DOHH2 (cell line): ENCODE results near the gene IREB2.

Experiments
- H3F3A ChIP-seq: fragments of 200-600 bp; sonication (generic), shearing (Covaris generic); 2 replicates; pipeline ENCODE4 v1.6.0; 2016; ENCODE audit warnings: antibody characterized with exemption, mild to moderate bottlenecking; ENCODE audit not compliant: control insufficient read depth, insufficient read depth
- H3K27ac ChIP-seq: fragments of 200-600 bp; sonication (generic); 2 replicates; pipeline ENCODE4 v1.5.1; 2014; ENCODE audit warnings: low read depth, mild to moderate bottlenecking, low read length, moderate library complexity
- H3K27me3 ChIP-seq: fragments of 200-600 bp; sonication (generic); 2 replicates; pipeline ENCODE4 v1.6.1; 2014; ENCODE audit warnings: mild to moderate bottlenecking, low read length, mixed read lengths; ENCODE audit not compliant: control insufficient read depth
- H3K36me3 ChIP-seq: fragments of 200-600 bp; sonication (generic); 2 replicates; pipeline ENCODE4 v1.6.1; 2014; ENCODE audit warnings: mild to moderate bottlenecking, low read length, moderate library complexity, mixed read lengths; ENCODE audit not compliant: control insufficient read depth
- H3K4me1 ChIP-seq: fragments of 200-600 bp; sonication (generic); 2 replicates; pipeline ENCODE4 v1.6.1; 2014; ENCODE audit warnings: mild to moderate bottlenecking, low read length, mixed read lengths; ENCODE audit not compliant: control insufficient read depth
- H3K4me2 ChIP-seq: fragments of 200-600 bp; sonication (generic); 2 replicates; pipeline ENCODE4 v1.6.0; 2014; ENCODE audit warnings: mild to moderate bottlenecking, low read length, moderate library complexity
- H3K4me3 ChIP-seq: fragments of 200-600 bp; sonication (generic); 2 replicates; pipeline ENCODE4 v1.5.1; 2014; ENCODE audit warnings: mild to moderate bottlenecking, low read length, mixed read lengths
- H3K79me2 ChIP-seq: fragments of 200-600 bp; sonication (generic); 2 replicates; pipeline ENCODE4 v1.6.1; 2014; ENCODE audit warnings: mild to moderate bottlenecking, low read length, mixed read lengths; ENCODE audit not compliant: control insufficient read depth
- H3K9me2 ChIP-seq: fragments of 200-600 bp; sonication (generic); replicated peaks from 2 replicates; pipeline ENCODE4 v1.6.1; 2014; ENCODE audit warnings: mild to moderate bottlenecking, low read length, mixed read lengths; ENCODE audit not compliant: control insufficient read depth
- H3K9me3 ChIP-seq: fragments of 200-600 bp; sonication (generic); 2 replicates; pipeline ENCODE4 v1.6.1; 2014; ENCODE audit warnings: antibody characterized with exemption, low read length, mixed read lengths; ENCODE audit not compliant: control insufficient read depth, insufficient read depth
- H4K20me1 ChIP-seq: fragments of 200-600 bp; sonication (generic); 2 replicates; pipeline ENCODE4 v1.6.0; 2014; ENCODE audit warnings: low read depth, mild to moderate bottlenecking, antibody characterized with exemption, low read length, moderate library complexity; ENCODE audit not compliant: control insufficient read depth, insufficient read depth
- EZH2phosphoT487 ChIP-seq: fragments of 200-600 bp; sonication (generic); IDR thresholded peaks from 2 replicates; pipeline ENCODE4 v1.6.1; 2017; ENCODE audit warnings: borderline replicate concordance, mild to moderate bottlenecking, antibody characterized with exemption, low read length, moderate library complexity, mixed read lengths
- TF ChIP-seq, protein P1 (sequence below): fragments of 200-600 bp; sonication (generic); IDR thresholded peaks from one replicate; pipeline ENCODE4 v1.5.1; 2014; ENCODE audit warnings: antibody characterized with exemption, mild to moderate bottlenecking, low read depth, low read length; ENCODE audit not compliant: poor library complexity, severe bottlenecking

Gene IREB2

DNA sequence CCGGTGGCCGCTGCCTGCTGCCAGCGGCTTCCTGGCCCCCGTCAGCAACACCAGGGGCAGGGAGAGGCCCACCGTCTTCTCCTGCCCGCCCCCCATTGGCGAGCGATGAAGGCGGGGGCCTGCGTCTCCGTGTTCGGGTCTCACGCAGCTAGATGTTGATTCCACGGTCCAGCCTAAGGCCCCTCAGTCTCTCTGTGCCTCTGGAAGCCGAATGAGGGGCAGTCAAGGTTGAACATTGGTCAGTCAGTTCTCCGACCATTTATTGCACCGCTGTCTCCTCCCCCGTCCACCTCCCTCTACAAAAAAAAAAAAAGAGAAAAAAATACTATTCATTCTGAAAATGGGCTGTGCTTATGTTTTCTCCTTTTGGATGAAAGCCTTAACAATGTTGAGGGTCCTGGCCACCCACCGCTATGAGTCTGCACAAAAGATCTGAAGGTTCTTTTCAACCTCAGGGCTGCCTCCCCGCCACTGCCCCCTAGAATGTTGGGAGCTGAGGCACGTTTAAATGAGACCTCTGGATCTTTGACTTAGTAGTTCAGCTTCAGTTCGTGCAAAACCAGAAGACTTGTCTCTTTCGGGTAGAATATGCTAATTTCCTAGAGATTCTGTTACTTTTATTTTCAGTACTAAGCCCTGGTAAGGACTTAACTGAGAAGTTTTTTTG lies 736 bp downstream of the IREB2 start:
- Histone ChIP-seq H3K79me2 (peaks cover 63% of the 10 kb centered on the region), H3K4me3 (peak overlapping the region; percentile 95), H3F3A (no peaks in the 10 kb centered on the region), H3K27me3 (no peaks in the 10 kb centered on the region), H3K4me2 (peak overlapping the region; percentile 76), H3K4me1 (peaks cover 30% of the 10 kb centered on the region), H3K27ac (peak overlapping the region; percentile 64), H3K9me2 (no peaks in the 10 kb centered on the region), H4K20me1 (peaks cover 9% of the 10 kb centered on the region; the same call in 1 of the 2 replicates), H3K9me3 (no peaks in the 10 kb centered on the region), H3K36me3 (peaks cover 52% of the 10 kb centered on the region)
- TF ChIP-seq, protein P1, sequence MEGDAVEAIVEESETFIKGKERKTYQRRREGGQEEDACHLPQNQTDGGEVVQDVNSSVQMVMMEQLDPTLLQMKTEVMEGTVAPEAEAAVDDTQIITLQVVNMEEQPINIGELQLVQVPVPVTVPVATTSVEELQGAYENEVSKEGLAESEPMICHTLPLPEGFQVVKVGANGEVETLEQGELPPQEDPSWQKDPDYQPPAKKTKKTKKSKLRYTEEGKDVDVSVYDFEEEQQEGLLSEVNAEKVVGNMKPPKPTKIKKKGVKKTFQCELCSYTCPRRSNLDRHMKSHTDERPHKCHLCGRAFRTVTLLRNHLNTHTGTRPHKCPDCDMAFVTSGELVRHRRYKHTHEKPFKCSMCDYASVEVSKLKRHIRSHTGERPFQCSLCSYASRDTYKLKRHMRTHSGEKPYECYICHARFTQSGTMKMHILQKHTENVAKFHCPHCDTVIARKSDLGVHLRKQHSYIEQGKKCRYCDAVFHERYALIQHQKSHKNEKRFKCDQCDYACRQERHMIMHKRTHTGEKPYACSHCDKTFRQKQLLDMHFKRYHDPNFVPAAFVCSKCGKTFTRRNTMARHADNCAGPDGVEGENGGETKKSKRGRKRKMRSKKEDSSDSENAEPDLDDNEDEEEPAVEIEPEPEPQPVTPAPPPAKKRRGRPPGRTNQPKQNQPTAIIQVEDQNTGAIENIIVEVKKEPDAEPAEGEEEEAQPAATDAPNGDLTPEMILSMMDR, result peak; percentile 46
- TF ChIP-seq EZH2phosphoT487, result no peak

DNA sequence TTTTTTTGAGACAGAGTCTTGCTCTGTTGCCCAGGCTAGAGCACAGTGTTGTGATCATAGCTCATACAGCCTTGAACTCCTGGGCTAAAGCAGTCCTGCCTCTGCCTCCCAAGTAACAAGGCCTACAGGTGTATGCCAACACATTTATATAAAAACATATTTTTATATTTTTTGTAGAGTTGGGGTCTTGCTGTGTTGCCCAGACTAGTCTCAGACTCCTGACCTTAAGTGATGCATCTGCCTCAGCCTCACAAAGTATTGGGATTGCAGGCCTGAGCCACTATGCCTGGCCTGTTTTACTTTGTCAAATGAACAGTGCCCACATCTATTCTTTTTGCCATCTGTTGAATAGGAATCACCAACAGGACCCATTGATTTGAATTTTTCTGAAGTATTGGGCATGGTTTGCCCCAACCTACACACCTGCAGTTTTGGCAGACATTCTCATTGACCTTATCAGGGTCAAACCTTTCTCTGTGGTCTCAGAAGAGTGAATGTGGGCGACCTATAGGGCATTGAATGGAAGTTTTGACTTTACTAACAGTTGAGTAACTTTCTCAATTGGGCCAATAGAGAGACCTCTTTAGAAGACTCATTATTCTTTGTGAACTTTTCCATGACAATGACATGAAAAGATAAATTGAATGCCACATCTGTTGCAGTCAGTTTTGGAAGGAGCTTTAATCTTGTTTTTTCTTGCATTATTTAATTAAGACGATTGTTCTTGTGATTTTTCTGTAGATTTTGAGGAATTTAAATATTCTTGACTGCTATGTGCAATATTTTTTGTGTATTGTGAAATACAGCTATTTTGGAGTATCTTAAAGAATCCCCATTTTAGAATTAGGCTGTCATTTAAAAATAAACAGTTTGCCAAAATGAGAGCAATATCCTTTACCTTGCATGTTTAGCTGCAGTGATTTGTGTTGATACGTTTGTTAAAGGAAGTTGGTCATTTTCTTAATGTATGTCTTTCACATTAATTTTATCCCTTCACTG lies 2.7 kb downstream of the IREB2 start:
- no peaks in the 10 kb centered on the region for H3K27me3 ChIP-seq
- no peak for TF ChIP-seq EZH2phosphoT487
- TF ChIP-seq, protein P1, result no peak
- H3F3A ChIP-seq, result no peaks in the 10 kb centered on the region
- no peaks in the 10 kb centered on the region for H3K9me2 ChIP-seq
- peaks cover 9% of the 10 kb centered on the region; the same call in 1 of the 2 replicates for H4K20me1 ChIP-seq
- no peak overlapping the region; the same call in 1 of the 2 replicates for H3K4me3 ChIP-seq
- peaks cover 69% of the 10 kb centered on the region for H3K36me3 ChIP-seq
- no peak overlapping the region for H3K27ac ChIP-seq
- peak overlapping the region; percentile 2 for H3K4me2 ChIP-seq
- H3K79me2 ChIP-seq, result peaks cover 81% of the 10 kb centered on the region
- peaks cover 24% of the 10 kb centered on the region for H3K4me1 ChIP-seq
- no peaks in the 10 kb centered on the region for H3K9me3 ChIP-seq

DNA sequence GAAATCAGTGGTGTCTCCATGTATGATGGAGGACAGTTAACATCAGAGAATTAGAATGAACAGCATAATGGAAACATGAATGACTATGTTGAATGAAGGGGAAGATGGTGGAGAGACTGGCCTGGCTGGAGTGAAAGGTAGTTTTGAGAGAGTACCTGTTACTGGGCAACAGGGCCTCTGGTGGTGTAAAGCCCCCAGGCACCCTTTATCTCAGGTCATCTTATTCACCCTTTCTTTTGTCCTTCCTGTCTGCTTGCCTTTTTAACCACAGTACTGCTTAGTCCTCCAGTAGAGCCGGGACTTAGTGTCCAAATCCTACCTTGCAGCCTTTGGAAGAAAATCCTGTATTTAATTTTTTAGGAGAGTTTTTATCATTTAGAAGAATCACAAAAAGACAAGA lies 6.2 kb downstream of the IREB2 start:
- Histone ChIP-seq H3K36me3 (peaks cover 89% of the 10 kb centered on the region), H3K27ac (no peak overlapping the region), H3F3A (no peaks in the 10 kb centered on the region), H3K4me1 (peaks cover 15% of the 10 kb centered on the region), H4K20me1 (peaks cover 10% of the 10 kb centered on the region; the same call in 1 of the 2 replicates), H3K9me3 (no peaks in the 10 kb centered on the region), H3K9me2 (no peaks in the 10 kb centered on the region), H3K4me3 (no peak overlapping the region), H3K79me2 (peaks cover 98% of the 10 kb centered on the region), H3K4me2 (no peak overlapping the region), H3K27me3 (no peaks in the 10 kb centered on the region)
- TF ChIP-seq EZH2phosphoT487, result no peak
- TF ChIP-seq, protein P1, result no peak
